Measurements from ENCODE around the gene XG.

GRCh38 chrX:2854918-2855317 is 103.1 kb downstream of the XG start:
- TF ChIP-seq CTCF (IDR thresholded peaks at IDR 0.05; ENCODE audit: low read depth, low read length) (no peak), EZH2phosphoT487 (IDR thresholded peaks at IDR 0.05; ENCODE audit: low read depth) (no peak)

All from OCI-LY3 (cell line).